Fibroblast of lung (primary cell): ENCODE measurements around the gene LPCAT1. TPM values are rescaled to one million over a fixed set of nuclear protein-coding genes. Genes with fewer than 3 reads are reported as not detected.

Experiments
- DNase-seq, 2 donors: peaks; one replicate each; pipeline versions ENCODE4 v3.0.0 to v3.0.0-alpha.2; 2010; ENCODE audit warnings: low read depth in 2 of 2
- H2AFZ ChIP-seq: 2 replicates; pipeline ENCODE4 v1.5.1; 2012; ENCODE audit warnings: low read length, control low read depth, inconsistent platforms
- H3K27ac ChIP-seq: 2 replicates; pipeline ENCODE4 v1.5.1; 2011; ENCODE audit warnings: low read length, control low read depth; ENCODE audit not compliant: insufficient read depth
- H3K27me3 ChIP-seq: 2 replicates; pipeline ENCODE4 v1.5.1; 2011; ENCODE audit warnings: mild to moderate bottlenecking, low read length; ENCODE audit not compliant: control insufficient read depth, insufficient read depth
- H3K36me3 ChIP-seq: 2 replicates; pipeline ENCODE4 v1.5.1; 2011; ENCODE audit warnings: low read length; ENCODE audit not compliant: control insufficient read depth, insufficient read depth
- H3K4me1 ChIP-seq: 2 replicates; pipeline ENCODE4 v1.5.1; 2011; ENCODE audit warnings: low read length; ENCODE audit not compliant: control insufficient read depth, insufficient read depth; ENCODE audit errors: extremely low read depth
- H3K4me2 ChIP-seq: 2 replicates; pipeline ENCODE4 v1.5.1; 2011; ENCODE audit warnings: low read length, control low read depth; ENCODE audit not compliant: insufficient read depth; ENCODE audit errors: extremely low read depth
- H3K4me3 ChIP-seq, 4 experiments: fragments of 200-600 bp in 1 of 4; sonication (generic) in 1 of 4; replicated peaks in 1 of 4; 2 replicates each; pipeline ENCODE4 v1.5.1; 2011 to 2016; ENCODE audit warnings: low read length in 4 of 4, low read depth in 3 of 4, mild to moderate bottlenecking in 3 of 4, control low read depth in 2 of 4, inconsistent platforms in 1 of 4, mixed read lengths in 1 of 4; ENCODE audit not compliant: insufficient read depth in 1 of 4; ENCODE audit errors: control extremely low read depth in 1 of 4
- H3K79me2 ChIP-seq: 2 replicates; pipeline ENCODE4 v1.5.1; 2012; ENCODE audit warnings: mild to moderate bottlenecking, low read length, inconsistent platforms; ENCODE audit not compliant: control insufficient read depth, insufficient read depth
- H3K9ac ChIP-seq: 2 replicates; pipeline ENCODE4 v1.5.1; 2011; ENCODE audit warnings: mild to moderate bottlenecking, low read length, control low read depth; ENCODE audit not compliant: insufficient read depth
- H3K9me3 ChIP-seq: 2 replicates; pipeline ENCODE4 v1.5.1; 2012; ENCODE audit warnings: low read depth, low read length; ENCODE audit not compliant: control insufficient read depth, insufficient read depth
- H4K20me1 ChIP-seq: 2 replicates; pipeline ENCODE4 v1.5.1; 2011; ENCODE audit warnings: low read length; ENCODE audit not compliant: control insufficient read depth, insufficient read depth; ENCODE audit errors: extremely low read depth
- CTCF ChIP-seq, 2 donors: IDR thresholded peaks in 1 of 2; conservative IDR thresholded peaks in 1 of 2; 1 replicate in 1 of 2; 2 replicates in 1 of 2; pipeline ENCODE4 v1.5.1; 2011 to 2012; ENCODE audit warnings: low read length in 2 of 2, control low read depth in 1 of 2, inconsistent platforms in 1 of 2, low read depth in 1 of 2, mild to moderate bottlenecking in 1 of 2
- EZH2 ChIP-seq: IDR thresholded peaks from 2 replicates; pipeline ENCODE4 v1.5.1; 2012; ENCODE audit warnings: low read length, control low read depth, mild to moderate bottlenecking; ENCODE audit errors: missing control alignments
- polyA plus RNA-seq, 2 donors: library from polyadenylated mRNA; depleted of rRNA in 1 of 2; stranded (reverse) in 1 of 2; unstranded in 1 of 2; fragments of >200 nt; gene quantifications; 2 replicates each; pipeline ENCODE4 v1.2.1, GENCODE V29; 2011 to 2012; ENCODE audit warnings: missing spikeins in 1 of 2
- total RNA-seq: library from RNA; depleted of rRNA; stranded (reverse); fragments of >200 nt; gene quantifications from 2 replicates; pipeline ENCODE4 v1.2.1, GENCODE V29; 2014

LPCAT1 gene
- total and polyA plus RNA-seq, 2 donors (not counting 1 experiment from before 2014, with no cell fraction given): 50.8 to 65.2 TPM

GRCh38 chr5:1413211-1413610 lies 110.5 kb downstream of the LPCAT1 start:
- H3K9ac ChIP-seq: no peak overlapping the region
- H3K4me3 ChIP-seq: no peak overlapping the region
- H3K27me3 ChIP-seq: no peaks in the 10 kb centered on the region
- H3K9me3 ChIP-seq: no peaks in the 10 kb centered on the region
- no peak overlapping the region for H2AFZ ChIP-seq
- no peak overlapping the region for H3K4me2 ChIP-seq
- no peaks in the 10 kb centered on the region for H4K20me1 ChIP-seq
- DNase-seq: no peak
- TF ChIP-seq CTCF (conservative IDR thresholded peaks at IDR 0.05 in 1 of 2, IDR thresholded peaks at IDR 0.05 in 1 of 2; ENCODE audit: low read depth in 1 of 2, low read length in 2 of 2) (no peak), EZH2 (no peak)
- no peaks in the 10 kb centered on the region for H3K79me2 ChIP-seq
- H3K4me1 ChIP-seq: no peaks in the 10 kb centered on the region
- no peaks in the 10 kb centered on the region for H3K36me3 ChIP-seq
- H3K27ac ChIP-seq: no peak overlapping the region

GRCh38 chr5:1412621-1413020 lies 111.1 kb downstream of the LPCAT1 start:
- Histone ChIP-seq H3K9ac (no peak overlapping the region), H3K4me3 (no peak overlapping the region), H3K36me3 (no peaks in the 10 kb centered on the region), H3K27me3 (no peaks in the 10 kb centered on the region), H3K4me1 (no peaks in the 10 kb centered on the region), H2AFZ (no peak overlapping the region), H3K4me2 (no peak overlapping the region), H3K79me2 (no peaks in the 10 kb centered on the region), H3K9me3 (no peaks in the 10 kb centered on the region), H3K27ac (no peak overlapping the region), H4K20me1 (no peaks in the 10 kb centered on the region)
- no peak for TF ChIP-seq CTCF (conservative IDR thresholded peaks at IDR 0.05 in 1 of 2, IDR thresholded peaks at IDR 0.05 in 1 of 2; ENCODE audit: low read depth in 1 of 2, low read length in 2 of 2)
- TF ChIP-seq EZH2: no peak
- no peak for DNase-seq

- Histone ChIP-seq H3K9me3 (no peaks in the 10 kb centered on the region), H3K4me3 (no peak overlapping the region), H3K27me3 (no peaks in the 10 kb centered on the region), H3K9ac (no peak overlapping the region), H3K27ac (no peak overlapping the region), H4K20me1 (no peaks in the 10 kb centered on the region), H3K36me3 (no peaks in the 10 kb centered on the region), H2AFZ (no peak overlapping the region), H3K4me1 (no peaks in the 10 kb centered on the region), H3K4me2 (no peak overlapping the region), H3K79me2 (no peaks in the 10 kb centered on the region)
- TF ChIP-seq EZH2 (no peak), CTCF (conservative IDR thresholded peaks at IDR 0.05 in 1 of 2, IDR thresholded peaks at IDR 0.05 in 1 of 2; ENCODE audit: low read depth in 1 of 2, low read length in 2 of 2) (no peak)
- no peak for DNase-seq
These were observed 111.6 kb downstream of the LPCAT1 start for GRCh38 chr5:1412163-1412562.

Other genes starting within 250 kb of the LPCAT1 start
- gene TERT, start 228.9 kb downstream of the LPCAT1 start, total RNA-seq: not detected in 2 replicates
- gene TERT, start 228.9 kb downstream of the LPCAT1 start, polyA plus RNA-seq: not detected in 2 replicates
- gene CLPTM1L, start 178.9 kb downstream of the LPCAT1 start, total RNA-seq: 189 and 215 TPM in 2 replicates
- gene CLPTM1L, start 178.9 kb downstream of the LPCAT1 start, polyA plus RNA-seq: 89.3 and 99.2 TPM in 2 replicates
- gene SLC6A3, start 78.5 kb downstream of the LPCAT1 start, total RNA-seq: not detected in 2 replicates
- gene SLC6A3, start 78.5 kb downstream of the LPCAT1 start, polyA plus RNA-seq: not detected in 2 replicates